Heart left ventricle (tissue), 13 donors: ENCODE data around the gene ITPR3.

Experiments used
- CTCF ChIP-seq, 12 donors: fragments of 200-600 bp; sonication (generic) in 4 of 12; IDR thresholded peaks; one replicate each; pipeline versions ENCODE4 v1.5.0 to v1.8.0; 2018 to 2022; ENCODE audit warnings: antibody characterized with exemption in 12 of 12, mild to moderate bottlenecking in 5 of 12
- POLR2A ChIP-seq, 2 donors: fragments of 450-650 bp; IDR thresholded peaks; one replicate each; pipeline ENCODE4 v1.6.1; 2017; ENCODE audit warnings: antibody characterized with exemption in 2 of 2, mild to moderate bottlenecking in 2 of 2, moderate library complexity in 2 of 2
- donor health status: ischemic (EF 13 %, LVEDD 7.1; RV severe dilation, severe dysfunction).
- donor health status: DM: no; HTN: yes; CAD: no.
- donor health status: DM: no; HTN: no; CAD: no.
- donor health status: ischemic (EF 25% LVEDD 6.9; RV normal size, moderate dysfunction).
- donor health status: ischemic (EF 25% LVEDD 5.7; RV mildly dilated, moderate dysfunction).
- donor health status: ischemic (EF 35%, LVEDD 5.7; RV mildly dilated, moderate dysfunction).
- donor health status: nonischemic (EF 11% LVEDD 7.7; RV severe dilation, severe dysfunction).
- donor health status: DM: yes; HTN: yes; CAD: no.
- donor health status: PGD.
- donor health status: ischemic (EF 29% LVEDD 5.4; RV normal size, mild dysfunction).
- donor health status: nonischemic (EF 23%, LVEDD 6.1; RV moderate dilation, normal function).

GRCh38 chr6:33729059-33729458 lies 107.9 kb downstream of the ITPR3 start:
- TF ChIP-seq CTCF (IDR thresholded peaks at IDR 0.05) (no peak), POLR2A (IDR thresholded peaks at IDR 0.05) (no peak)
